Stomach (tissue), 4 donors: ENCODE measurements around the gene APMAP.

Experiments
- POLR2AphosphoS5 ChIP-seq, 3 donors: sonication (generic); formaldehyde crosslinking; IDR thresholded peaks; one replicate each; pipeline ENCODE4 v1.6.1; 2016; ENCODE audit warnings: antibody characterized with exemption in 3 of 3
- TF ChIP-seq, protein P1 (sequence below), 7 experiments: fragments of 450-650 bp in 4 of 7; fragments of 200-600 bp in 3 of 7; sonication (generic) in 3 of 7; IDR thresholded peaks; one replicate each; pipeline ENCODE4 v1.5.1; 2016 to 2019; ENCODE audit warnings: antibody characterized with exemption in 7 of 7, control low read depth in 2 of 7, mild to moderate bottlenecking in 1 of 7

DNA sequence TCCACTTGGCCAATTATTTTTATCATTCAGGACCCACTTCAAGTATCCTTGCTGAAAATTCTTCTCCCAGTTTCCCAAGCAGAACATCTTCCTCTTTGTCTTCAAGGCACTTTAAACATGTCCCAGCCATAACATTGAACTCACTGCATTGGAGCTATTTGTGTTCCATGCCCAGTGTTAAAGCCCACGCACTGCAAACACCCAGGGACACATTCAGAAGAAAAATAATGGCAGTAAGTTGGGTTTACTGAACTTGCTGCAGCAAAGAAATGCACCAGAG is 1.6 kb upstream of the APMAP start:
- TF ChIP-seq, protein P1, sequence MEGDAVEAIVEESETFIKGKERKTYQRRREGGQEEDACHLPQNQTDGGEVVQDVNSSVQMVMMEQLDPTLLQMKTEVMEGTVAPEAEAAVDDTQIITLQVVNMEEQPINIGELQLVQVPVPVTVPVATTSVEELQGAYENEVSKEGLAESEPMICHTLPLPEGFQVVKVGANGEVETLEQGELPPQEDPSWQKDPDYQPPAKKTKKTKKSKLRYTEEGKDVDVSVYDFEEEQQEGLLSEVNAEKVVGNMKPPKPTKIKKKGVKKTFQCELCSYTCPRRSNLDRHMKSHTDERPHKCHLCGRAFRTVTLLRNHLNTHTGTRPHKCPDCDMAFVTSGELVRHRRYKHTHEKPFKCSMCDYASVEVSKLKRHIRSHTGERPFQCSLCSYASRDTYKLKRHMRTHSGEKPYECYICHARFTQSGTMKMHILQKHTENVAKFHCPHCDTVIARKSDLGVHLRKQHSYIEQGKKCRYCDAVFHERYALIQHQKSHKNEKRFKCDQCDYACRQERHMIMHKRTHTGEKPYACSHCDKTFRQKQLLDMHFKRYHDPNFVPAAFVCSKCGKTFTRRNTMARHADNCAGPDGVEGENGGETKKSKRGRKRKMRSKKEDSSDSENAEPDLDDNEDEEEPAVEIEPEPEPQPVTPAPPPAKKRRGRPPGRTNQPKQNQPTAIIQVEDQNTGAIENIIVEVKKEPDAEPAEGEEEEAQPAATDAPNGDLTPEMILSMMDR (IDR thresholded peaks at IDR 0.05): no peak
- TF ChIP-seq POLR2AphosphoS5 (IDR thresholded peaks at IDR 0.05): no peak
